Activated CD8-positive, alpha-beta memory T cell treated with anti-CD3 and anti-CD28 coated beads, Interleukin-2, amount 50 U/mL, for 24 hours (primary cell): ENCODE results near the gene NEMF.
"Not testable (repeated sequence)": the region's sequence is repeated elsewhere in the genome, so short reads cannot be mapped to it uniquely, and the experiment has no call there.

Source experiments
- DNase-seq: peaks from one replicate; pipeline ENCODE4 v3.0.0-alpha.2; 2020; ENCODE audit errors: extremely low read depth

Gene NEMF

DNA sequence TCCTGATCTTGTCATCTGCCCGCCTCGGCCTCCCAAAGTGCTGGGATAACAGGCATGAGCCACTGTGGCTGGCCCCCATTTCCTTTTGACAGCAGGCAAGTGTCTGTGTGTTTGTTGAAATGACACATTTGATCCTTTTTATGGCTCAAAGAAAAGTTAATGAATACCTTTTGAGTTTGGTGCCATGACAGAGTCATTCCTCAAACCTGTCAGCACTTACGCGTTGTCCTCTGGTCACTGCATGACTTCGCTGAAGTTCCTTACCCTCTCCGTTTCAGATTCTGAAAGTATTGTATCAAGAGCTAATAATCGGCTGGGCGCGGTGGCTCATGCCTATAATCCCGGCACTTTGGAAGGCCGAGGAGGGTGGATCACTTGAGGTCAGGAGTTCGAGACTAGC is 32.4 kb downstream of the NEMF start:
- no peak for DNase-seq

DNA sequence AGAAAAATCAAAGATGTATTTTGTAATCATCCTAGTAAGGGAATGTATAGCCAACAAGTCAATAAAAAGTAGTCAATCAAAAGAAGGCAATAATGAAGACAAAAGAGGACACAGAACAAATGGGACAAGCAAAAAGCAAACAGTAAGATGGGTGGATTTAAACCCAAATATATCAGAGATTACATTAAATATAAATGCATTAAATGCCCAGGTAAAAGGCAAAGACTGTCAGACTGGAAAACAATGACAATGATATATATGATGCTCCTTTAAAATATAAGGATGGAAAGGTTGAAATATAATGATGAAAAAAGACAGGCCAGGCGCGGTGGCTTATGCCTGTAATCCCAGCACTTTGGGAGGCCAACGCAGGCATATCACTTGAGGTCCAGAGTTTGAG is 35.7 kb downstream of the NEMF start:
- DNase-seq, result no peak

DNA sequence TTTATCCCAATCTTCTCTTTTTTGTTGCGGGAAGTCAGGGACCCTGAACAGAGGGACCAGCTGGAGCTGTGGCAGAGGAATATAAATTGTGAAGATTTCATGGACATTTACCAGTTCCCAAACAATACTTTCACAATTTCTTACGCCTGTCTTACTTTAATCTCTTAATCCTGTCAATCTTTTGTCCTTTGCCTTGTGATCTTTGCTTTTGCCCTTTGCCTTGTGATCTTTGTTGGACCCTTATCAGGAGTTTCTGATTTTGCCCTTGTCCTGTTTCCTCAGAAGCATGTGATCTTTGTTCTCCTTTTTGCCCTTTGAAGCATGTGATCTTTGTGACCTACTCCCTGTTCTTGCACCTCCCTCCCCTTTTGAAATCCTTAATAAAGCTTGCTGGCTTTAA is 36.5 kb downstream of the NEMF start:
- not testable (repeated sequence) for DNase-seq

DNA sequence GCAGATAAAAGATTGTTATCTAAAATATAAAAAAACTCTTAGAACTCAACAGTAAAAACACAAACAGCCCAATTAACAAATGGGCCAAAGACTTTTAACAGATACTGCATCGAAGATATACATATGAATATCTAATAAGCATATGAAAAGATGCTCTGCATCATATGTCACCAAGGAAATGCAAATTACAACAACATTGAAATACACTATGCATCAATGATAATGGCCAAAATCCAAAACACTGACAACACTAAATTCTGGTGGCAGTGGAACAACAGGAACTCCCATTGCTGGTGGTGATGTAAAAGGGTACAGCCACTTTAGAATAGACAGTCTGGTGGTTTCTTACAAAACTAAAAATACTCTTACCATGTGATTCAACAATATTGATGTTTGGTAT is 43.8 kb downstream of the NEMF start:
- no peak for DNase-seq

DNA sequence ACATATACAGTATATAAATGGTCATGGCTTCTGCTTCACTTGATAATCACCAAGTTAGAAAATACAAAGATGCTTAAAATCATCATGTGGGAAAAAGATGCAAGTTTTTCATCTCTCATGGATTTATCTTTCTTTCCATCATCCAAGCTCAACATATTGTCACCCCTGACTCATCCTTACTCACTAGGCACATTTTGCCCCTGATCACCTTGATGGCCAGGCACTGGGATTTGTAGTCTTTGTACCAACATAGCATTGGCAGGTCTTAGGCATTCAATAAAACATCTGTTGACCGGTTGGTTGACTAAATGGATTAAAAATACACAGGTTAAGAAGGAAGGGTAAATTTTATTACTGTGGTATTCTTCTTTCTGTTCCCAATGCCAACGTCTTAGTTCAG is 56.6 kb downstream of the NEMF start:
- no peak for DNase-seq

DNA sequence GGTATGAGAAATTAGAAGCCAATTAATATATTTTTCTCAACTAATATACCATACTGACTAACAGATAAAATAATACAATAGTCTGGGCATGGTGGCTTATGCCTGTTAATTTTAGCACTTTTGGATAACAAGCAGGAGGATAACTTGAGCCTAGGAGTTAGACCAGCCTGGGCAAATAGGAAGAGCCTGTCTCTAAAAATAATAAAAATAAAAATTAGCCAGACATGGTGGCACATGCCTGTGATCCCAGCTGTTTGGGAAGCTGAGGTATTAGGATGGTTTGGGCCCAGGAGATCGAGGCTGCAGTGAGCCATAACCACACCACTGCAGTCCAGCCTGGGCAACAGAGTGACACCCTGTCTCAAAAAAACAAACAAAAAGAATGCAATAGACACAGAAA is 60.0 kb downstream of the NEMF start:
- no peak for DNase-seq

DNA sequence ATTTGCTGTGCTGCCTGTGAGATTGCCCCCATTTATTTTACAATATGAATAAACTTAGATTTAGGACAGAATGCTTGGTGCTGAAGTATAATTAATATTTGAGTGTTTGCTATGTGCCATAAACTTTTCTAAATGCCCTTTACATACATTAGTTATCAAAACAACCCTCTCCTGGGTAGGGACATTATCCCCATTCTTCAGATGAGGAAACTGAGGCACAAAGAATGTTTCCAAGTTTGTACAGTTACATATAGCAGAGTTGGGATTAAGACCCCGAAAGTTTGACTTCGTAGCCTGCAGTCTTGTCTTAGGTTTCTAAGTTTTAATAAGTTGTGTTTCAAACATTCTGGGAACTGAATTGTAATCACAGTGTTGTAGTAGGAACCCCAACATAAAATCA is 66.3 kb downstream of the NEMF start:
- DNase-seq, result no peak

DNA sequence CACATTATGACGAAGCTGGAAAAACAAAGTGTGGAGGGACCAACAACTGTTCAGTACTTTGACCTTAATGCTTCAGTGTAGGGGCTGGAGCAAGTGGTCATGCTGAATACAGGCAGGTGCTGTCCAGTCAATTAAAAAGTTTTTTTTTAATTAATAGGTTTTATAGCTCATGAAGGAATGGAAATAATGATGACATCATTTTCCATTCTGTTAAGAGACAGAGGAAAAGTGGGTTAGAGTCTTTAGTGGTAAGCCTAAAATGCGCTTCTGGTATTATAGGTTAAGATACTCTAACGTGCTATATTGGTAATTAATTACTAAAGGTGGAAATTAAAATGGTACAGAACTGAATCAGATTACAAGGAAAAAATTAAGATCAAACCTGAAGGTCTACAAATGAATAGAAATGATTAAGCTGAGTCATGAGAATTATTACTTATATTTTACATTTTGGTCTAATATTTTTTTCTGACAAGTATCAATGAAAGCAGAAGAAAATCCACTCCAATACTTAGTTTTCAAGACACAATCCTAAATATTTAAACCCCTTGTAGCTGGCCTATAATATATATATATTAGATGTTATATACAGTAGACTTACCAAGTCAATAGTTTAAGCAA is 69.1 kb downstream of the NEMF start:
- no peak for DNase-seq

DNA sequence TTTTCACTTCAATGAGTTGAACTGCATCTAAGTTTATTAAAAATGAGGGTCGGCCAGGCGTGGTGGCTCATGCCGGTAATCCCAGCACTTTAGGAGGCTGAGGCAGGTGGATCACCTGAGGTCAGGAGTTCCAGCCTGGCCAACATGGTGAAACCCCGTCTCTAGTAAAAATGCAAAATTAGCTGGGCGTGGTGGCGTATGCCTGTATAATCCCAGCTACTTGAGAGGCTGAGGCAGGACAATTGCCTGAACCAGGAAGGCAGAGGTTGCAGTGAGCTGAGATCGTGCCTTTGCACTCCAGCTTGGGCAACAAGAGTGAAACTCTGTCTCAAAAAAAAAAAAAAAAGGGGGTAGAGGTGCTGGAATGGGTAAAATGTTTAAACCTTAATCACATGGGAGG is 71.5 kb downstream of the NEMF start:
- DNase-seq, result not testable (repeated sequence)

DNA sequence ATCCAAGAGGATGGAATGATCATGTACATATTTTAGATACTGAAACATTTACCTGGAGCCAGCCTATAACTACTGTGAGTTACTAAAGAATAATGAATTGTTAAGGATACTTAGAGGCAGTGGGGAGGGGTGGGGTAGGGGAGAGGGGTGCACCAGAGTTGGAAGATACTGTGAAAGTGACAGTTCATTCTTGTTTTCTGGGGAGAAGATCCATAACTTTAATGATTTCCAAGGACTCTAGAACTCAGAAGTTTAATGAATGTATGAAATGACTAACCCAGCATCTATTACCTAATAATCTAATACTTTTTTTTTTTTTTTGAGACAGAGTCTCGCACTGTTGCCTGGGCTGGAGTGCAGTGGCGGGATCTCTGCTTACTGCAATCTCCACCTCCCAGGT is 74.2 kb downstream of the NEMF start:
- DNase-seq, result no peak

DNA sequence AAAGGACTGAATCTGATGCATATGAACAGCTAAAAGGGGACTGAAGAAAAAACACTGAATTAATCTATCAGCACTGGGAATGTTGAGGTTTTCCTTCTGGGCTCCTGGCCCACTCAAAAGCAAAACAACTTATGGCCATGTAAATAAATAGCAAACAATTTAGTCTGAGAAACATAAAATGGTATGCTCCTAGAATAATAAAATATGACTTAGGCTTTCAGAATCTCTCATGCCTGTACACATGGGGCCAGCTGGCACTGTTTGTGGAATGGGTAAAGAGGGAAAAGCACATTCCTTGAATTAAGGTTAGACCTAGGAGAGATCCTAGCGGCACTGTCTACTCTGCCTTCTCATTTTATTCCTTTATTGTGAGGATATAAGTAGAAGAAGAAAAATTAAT is 78.5 kb downstream of the NEMF start:
- no peak for DNase-seq

DNA sequence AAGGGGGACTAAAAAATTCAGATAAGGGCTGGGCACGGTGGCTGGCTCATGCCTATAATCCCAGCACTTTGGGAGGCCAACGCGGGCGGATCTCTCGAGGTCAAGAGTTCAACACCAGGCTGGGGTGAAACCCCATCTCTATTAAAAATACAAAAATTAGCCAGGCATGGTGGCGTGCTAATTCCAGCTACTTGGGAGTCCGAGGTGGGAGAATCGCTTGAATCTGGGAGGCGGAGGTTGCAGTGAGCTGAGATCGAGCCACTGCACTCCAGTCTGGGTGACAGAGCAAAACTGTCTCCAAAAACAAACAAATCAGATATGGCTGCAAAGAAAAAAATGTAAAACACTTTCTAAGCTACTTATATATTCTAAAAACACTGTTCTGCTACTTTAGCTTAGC is 80.9 kb downstream of the NEMF start:
- not testable (repeated sequence) for DNase-seq

DNA sequence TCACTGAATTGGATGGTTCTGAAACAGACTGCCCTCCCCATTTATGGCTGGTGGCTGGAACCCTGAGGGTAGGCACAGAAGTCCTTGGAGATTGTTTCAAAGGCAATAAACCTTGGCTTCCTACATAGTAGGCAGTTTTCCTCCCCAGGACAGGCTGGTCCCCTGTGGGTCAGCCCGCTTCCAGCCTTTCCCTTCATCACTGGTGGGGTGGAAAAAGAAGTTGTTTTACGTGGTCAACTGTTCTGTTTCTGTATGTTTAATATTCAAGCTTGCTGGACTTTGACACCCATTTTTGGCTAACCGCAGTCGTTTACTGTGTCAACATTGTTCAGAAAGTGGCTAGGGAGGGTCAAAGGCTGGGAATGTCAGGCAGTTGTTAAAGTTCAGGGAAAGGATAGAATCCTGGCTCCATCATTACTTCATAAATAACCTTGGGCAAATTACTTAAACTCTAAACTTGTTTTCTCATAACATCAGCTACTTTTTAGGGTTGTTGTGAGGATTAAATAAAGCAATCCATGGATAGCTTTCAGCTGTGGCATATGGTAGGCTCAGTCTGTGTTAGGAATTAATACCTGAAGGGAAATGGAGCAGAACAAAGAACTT is 82.3 kb downstream of the NEMF start:
- no peak for DNase-seq

DNA sequence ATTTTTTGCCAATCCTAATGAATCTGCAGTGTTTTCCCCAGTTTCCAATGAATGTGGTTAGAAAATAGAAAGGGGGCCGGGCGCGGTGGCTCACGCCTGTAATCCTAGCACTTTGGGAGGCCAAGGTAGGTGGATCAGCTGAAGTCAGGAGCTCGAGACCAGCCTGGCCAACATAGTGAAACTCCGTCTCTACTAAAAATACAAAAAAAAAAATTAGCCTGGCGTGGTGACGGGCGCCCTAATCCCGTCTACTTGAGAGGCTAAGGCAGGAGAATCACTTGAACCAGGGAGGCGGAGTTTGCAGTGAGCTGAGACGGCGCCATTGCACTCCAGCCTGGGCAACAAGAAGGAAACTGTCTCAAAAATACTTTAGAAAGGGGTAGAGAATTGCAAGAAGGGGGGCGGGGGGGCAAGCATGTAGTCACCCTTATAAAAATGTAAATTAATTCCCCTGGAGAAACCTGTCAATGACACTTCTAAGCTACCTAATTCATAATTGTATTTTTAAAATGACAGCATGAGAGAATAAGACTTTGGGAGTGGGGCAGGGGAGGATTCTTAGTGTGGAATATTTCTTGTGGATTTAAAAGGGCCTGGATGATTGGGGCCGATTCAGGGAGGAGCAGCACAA is 82.9 kb downstream of the NEMF start:
- DNase-seq, result no peak

DNA sequence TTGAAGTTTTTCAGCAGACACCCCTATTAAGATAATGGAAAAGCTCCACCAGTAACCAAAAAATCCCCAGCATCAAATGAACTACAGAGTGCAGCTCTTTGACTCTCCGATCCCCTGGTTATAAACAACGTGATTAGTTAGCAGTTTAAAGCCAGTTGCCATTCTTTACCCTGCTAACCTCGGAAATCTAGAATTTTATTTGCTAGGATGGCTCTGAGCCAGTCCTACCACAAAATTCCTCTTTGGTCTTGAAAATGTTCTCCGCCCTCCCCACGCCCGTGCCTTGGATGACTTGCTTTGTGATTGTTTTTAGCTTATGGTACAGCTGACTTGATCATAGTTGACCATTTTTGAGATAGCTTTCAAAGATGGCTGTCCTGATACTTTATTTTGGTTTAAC is 83.4 kb downstream of the NEMF start:
- DNase-seq, result no peak

DNA sequence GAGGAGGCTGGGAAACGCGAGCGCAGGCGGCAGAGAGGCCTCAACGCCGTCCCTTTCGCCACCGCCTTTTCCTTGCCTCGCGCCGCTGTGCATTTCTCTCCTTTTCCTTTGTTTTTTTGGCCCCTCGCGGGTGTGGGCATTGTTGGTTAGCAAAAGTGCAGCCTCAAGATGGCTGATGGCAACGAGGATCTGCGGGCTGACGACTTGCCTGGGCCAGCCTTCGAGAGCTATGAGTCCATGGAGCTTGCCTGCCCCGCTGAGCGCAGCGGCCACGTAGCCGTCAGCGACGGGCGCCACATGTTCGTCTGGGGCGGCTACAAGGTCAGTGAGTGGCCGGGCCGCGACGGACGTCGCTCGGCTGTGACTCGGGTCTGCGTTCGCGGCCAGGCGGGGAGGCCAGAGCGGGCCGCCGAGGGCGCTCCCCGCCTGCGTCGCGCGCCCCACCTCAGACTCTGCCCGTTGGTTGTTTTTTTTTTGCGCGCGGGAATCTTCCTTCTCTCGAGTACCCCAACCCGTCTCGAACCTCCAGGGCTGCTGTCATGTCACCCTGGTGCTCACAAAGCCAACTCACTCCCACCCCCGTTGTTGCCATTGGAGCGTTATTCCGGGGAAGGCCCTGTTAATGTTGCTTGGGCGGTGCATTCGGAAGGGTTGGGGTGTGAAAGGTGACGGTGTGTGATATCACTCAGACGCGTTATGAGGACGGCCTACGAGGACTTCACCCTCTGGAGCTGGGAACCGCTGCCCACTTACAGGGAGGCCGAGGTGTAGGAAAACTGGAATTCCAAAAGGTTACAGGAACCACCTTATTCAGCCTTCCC is 84.1 kb downstream of the NEMF start:
- DNase-seq, result peak; percentile 56

DNA sequence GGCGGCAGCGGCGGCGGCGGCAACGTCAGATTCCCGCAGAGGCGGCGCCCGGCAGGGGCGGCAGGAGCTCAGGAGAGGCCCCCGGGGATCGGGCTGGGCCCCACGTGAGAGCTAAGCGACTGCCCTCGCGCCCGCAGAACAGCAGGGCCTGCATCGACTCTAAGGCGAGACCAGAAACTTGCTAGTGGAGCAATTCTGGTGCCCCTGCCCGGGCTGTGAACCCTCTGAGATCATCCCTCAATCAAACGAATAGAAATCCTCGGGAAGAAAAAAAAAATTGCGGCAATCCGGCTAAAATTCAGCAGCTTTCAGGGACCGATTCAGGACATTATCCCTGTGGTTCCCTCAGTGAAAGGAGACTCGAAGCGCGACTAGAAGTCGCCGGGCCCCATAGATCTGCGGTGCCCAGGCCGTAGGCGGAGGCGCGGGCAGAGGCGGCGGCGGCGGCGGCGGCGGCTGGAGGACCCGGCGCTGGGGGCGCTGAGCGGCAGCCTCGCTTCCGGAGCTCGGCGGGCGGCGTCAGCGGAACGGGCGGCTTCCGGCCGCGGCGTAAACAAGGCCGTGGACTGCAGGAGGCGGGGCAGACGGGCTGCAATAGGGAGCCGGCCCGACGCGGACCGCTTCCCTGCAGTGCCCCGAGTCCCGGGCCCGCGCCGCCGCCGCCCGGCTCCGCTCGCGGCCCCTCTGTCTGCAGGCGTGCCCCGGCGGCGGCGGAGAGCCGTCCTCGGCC is 84.9 kb downstream of the NEMF start, which contains the start of gene KLHDC2:
Gene KLHDC2 (plus strand): TSS at position 583 of the 730 bp plus-strand sequence. CDS start 316 bp downstream, outside the sequence.
- peak; percentile 53 for DNase-seq

DNA sequence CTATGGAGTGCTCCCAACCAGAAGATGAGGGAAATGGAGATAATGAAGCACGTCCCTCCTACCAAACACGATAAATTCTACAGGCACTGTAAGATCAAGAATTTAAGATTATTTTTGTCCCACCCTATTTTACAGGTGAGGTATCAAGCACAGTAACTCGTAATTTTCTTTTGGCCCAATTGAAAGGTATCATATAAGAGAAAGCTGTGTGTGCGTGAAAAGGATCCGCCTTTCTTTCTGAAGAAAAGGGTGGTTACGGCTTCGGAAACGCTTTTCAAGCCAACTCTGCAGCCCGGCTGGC is 85.4 kb downstream of the NEMF start:
- no peak for DNase-seq

DNA sequence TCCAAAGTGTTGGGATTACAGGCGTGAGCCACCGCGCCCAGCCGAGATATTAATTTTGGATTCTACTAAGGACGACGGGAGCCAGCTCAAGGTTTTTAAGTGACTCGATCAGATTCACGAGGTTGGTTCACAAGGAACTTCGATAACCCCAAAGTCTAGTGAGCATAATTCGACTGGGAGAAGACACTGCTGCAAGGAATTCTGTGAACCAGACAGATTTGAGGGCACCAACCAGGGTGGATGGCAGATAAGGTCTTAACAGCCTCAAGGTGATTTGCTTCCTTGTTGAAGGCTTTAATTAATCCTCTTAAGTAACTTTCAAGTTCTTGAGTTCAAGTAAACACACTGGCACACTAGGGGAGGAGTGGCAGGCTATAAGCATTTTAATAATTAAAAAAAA is 85.7 kb downstream of the NEMF start:
- no peak for DNase-seq

DNA sequence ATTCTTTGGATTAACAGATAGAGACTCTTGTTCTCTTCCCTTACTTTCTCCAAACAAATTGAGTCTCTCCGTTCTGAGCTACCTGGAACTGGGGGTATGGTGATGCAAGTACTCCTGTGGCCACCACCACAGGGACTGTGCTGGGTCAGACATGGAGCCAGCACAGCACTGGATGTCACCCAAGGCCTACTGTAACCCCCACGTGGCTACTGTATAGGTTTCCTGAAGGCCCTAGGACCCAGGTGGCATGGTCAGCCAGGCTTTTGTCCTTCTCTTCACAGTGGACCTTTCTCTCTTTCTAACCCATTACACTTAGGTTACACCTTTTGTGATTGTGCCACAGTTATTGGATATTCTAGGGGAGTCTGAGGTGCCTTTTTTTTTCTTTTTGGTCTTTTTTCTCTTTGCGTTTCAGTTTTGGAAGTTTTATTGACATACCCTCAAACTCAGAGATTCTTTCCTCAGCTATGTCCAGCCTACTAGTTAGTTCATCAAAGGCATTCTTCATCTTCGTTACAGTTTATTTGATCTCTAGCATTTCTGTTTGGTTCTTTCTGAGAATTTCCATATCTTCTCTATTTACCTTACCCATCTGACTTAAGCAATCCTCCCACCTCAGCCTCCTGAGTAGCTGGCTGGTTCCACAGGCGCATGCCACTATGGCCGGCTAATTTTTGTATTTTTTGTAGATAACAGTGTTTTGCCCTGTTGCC is 90.6 kb downstream of the NEMF start:
- DNase-seq, result no peak

DNA sequence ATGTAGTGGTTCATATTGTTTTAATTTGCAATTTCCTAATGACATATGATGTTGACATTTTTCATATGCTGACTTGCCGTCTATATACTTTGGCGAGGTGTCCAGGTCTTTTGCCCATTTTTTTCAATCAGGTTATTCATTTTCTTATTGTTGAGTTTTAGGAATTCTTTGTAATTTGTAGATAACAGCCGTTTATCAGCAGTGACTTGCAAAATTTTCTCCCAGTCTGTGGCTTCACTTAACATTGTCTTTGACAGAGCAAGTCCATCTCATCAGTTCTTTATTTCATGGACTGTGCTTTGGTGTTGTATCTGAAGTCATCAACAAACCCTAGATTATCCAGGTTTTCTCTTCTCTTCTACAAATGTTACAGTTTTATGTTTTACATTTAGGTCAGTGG is 97.2 kb downstream of the NEMF start:
- DNase-seq, result no peak
